ENCODE results near the gene CLTB.

DNA sequence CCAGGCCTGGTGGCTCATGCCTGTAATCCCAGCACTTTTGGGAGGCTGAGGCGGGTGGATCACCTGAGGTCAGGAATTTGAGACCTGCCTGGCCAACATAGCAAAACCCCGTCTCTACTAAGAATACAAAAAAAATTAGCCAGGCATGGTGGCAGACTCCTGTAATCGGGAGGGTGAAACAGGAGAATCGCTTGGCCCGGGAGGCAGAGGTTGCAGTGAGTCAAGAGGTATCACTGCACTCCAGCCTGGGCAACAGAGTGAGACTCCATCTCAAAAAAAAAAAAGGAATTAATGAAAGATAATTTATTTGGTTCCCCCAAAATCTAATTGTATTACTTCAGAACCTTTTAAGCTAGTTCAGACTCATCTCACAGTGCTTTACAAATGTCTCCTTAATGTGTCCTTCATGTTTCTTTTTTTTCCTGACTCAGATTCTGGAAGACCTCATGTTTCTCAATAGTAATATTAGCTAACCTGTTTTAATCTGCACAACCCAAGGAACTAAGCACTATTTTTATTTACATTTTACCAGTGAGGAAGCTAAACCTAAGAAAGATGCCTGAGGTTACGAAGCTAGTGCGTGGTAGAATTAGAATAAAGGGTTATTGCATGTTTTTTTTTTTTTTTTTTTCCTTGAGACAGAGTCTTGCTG, 46.9 kb upstream of the CLTB start:
- TF ChIP-seq, protein P1, sequence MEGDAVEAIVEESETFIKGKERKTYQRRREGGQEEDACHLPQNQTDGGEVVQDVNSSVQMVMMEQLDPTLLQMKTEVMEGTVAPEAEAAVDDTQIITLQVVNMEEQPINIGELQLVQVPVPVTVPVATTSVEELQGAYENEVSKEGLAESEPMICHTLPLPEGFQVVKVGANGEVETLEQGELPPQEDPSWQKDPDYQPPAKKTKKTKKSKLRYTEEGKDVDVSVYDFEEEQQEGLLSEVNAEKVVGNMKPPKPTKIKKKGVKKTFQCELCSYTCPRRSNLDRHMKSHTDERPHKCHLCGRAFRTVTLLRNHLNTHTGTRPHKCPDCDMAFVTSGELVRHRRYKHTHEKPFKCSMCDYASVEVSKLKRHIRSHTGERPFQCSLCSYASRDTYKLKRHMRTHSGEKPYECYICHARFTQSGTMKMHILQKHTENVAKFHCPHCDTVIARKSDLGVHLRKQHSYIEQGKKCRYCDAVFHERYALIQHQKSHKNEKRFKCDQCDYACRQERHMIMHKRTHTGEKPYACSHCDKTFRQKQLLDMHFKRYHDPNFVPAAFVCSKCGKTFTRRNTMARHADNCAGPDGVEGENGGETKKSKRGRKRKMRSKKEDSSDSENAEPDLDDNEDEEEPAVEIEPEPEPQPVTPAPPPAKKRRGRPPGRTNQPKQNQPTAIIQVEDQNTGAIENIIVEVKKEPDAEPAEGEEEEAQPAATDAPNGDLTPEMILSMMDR (IDR thresholded peaks at IDR 0.05 in 8 of 11, conservative IDR thresholded peaks at IDR 0.05 in 3 of 11), result no peak
- no peak for TF ChIP-seq POLR2A (IDR thresholded peaks at IDR 0.05)
- TF ChIP-seq POLR2AphosphoS5 (IDR thresholded peaks at IDR 0.05), result no peak
